Suprapubic skin (tissue), 4 donors: Measurements from ENCODE around the gene TCAP. TPM values are rescaled to one million over a fixed set of nuclear protein-coding genes. Genes with fewer than 3 reads are reported as not detected.
A peak's percentile ranks its signal among the peaks of the same experiment; 100 is the strongest.

Experiments used
- DNase-seq, 2 donors: peaks; one replicate each; pipeline ENCODE4 v3.0.0-alpha.2; 2019; ENCODE audit warnings: low spot score in 2 of 2
- H3K27ac ChIP-seq: fragments of 200-600 bp; sonication (generic); one replicate; pipeline ENCODE4 v1.5.1; 2019
- H3K27me3 ChIP-seq: fragments of 200-600 bp; sonication (generic); one replicate; pipeline ENCODE4 v1.5.1; 2019
- H3K36me3 ChIP-seq: fragments of 200-600 bp; sonication (generic); one replicate; pipeline ENCODE4 v1.5.1; 2019
- H3K4me1 ChIP-seq: fragments of 200-600 bp; sonication (generic); one replicate; pipeline ENCODE4 v1.5.1; 2019
- H3K4me3 ChIP-seq: fragments of 200-600 bp; sonication (generic); one replicate; pipeline ENCODE4 v1.5.1; 2019; ENCODE audit warnings: mild to moderate bottlenecking
- H3K9me3 ChIP-seq: fragments of 200-600 bp; sonication (generic); one replicate; pipeline ENCODE4 v1.5.1; 2019
- CTCF ChIP-seq, 2 donors: fragments of 200-600 bp in 1 of 2; fragments of 450-650 bp in 1 of 2; sonication (generic) in 1 of 2; IDR thresholded peaks; one replicate each; pipeline ENCODE4 v1.5.1; 2016 to 2019; ENCODE audit warnings: antibody characterized with exemption in 2 of 2, mild to moderate bottlenecking in 1 of 2, moderate library complexity in 1 of 2
- EP300 ChIP-seq: sonication (generic); formaldehyde crosslinking; IDR thresholded peaks from one replicate; pipeline ENCODE4 v1.6.1; 2017; ENCODE audit warnings: antibody characterized with exemption
- POLR2A ChIP-seq, 2 donors: fragments of 450-650 bp; IDR thresholded peaks; one replicate each; pipeline ENCODE4 v1.6.1; 2017; ENCODE audit warnings: antibody characterized with exemption in 2 of 2, mild to moderate bottlenecking in 2 of 2, moderate library complexity in 2 of 2
- POLR2AphosphoS5 ChIP-seq, 3 donors: sonication (generic); formaldehyde crosslinking; IDR thresholded peaks; one replicate each; pipeline ENCODE4 v1.6.1; 2017; ENCODE audit warnings: antibody characterized with exemption in 3 of 3
- WGBS: methylation state at CpG from one replicate; pipeline ENCODE4 v1.1.5; 2018; 5-methylcytosine and 5-hydroxymethylcytosine counted together
- total RNA-seq, 4 donors: library from RNA; depleted of rRNA; stranded (reverse); fragments of >200 nt; gene quantifications; one replicate each; pipeline ENCODE4 v1.1.0, GENCODE V29; 2016

Gene TCAP
- total RNA-seq, 4 donors from 2014 or later = 0.57 to 2.4 (median 1.1) TPM; not detected in 1

DNA sequence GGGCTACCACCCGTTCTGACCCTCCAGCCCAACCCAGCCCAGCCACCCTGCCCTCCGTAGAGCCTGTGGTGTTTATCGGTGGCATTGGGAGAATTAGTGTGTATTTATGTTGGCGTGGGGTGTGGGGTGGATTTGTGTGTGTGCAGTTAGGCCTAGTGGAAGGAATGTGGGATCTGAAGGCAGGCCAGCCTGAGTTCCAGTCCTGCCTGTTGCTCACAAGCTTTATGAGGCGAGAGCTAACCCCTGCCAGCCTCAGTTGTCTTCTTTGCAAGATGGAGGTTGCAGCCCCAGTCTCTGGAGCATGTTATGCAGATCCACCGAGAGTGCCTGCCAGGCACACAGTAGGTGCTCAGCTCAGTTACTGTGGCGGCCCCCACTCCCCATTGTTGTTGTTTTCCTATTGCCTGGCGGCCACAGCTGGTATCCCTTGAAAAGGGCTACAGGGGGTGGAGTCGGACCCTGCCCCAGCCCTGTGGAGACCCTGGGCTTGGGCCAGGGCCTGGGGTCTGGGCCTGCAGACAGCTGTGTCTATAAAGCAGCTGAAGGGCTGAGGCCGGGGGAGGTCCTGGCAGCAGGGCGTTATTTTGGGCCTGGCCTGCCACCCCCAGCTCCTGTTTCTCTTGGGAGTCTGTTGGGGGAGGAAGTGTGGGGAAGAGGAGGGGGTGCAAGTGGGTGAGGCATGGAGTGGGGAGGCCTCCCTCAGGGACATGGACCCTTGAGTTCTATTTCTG, 39.8 kb downstream of the TCAP start:
- peaks cover 31% of the 10 kb centered on the region for H3K36me3 ChIP-seq
- H3K27me3 ChIP-seq = no peaks in the 10 kb centered on the region
- TF ChIP-seq POLR2A (IDR thresholded peaks at IDR 0.05) = no peak
- TF ChIP-seq POLR2AphosphoS5 (IDR thresholded peaks at IDR 0.05) = no peak
- peak; percentile 29 to 31 for TF ChIP-seq CTCF (IDR thresholded peaks at IDR 0.05)
- TF ChIP-seq EP300 = no peak
- H3K4me1 ChIP-seq = peaks cover 72% of the 10 kb centered on the region
- peak overlapping the region; percentile 15 for H3K4me3 ChIP-seq
- 49% methylated on average over 11 of the region's 11 CpGs for WGBS
- H3K27ac ChIP-seq = peak overlapping the region; percentile 87
- no peaks in the 10 kb centered on the region for H3K9me3 ChIP-seq
- no peak for DNase-seq

DNA sequence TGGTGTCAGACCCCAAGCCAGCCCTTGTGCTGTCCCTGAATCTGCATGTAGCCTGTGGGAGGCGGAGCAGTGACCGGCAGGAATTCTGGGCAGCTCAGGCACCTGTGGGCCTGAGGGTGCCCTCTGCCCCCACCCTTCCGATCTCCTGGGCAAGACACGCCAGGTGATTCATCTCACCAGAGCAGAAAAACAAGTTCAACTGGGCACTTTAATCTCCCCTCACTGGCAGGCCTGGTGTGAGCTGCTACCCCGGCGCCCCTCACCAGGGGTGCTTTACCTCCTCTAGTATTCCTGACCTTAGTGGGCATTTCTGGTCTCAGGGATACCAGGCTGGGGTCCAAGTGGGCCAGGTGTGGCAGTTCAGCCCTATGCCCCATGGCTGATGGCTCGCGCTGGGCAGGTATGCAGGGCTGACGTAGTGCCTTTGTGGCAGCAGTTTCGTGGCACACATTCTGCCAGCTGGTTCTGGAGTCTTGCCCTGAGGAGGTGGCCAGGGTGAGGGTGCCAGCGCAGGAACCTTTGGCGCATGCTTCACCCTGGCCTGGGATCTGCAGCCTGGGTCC, 40.7 kb downstream of the TCAP start:
- H3K27ac ChIP-seq = peak overlapping the region; percentile 87
- H3K4me1 ChIP-seq = peaks cover 64% of the 10 kb centered on the region
- H3K27me3 ChIP-seq = no peaks in the 10 kb centered on the region
- no peaks in the 10 kb centered on the region for H3K9me3 ChIP-seq
- TF ChIP-seq POLR2AphosphoS5 (IDR thresholded peaks at IDR 0.05) = no peak
- TF ChIP-seq EP300 = no peak
- TF ChIP-seq CTCF (IDR thresholded peaks at IDR 0.05) = no peak
- TF ChIP-seq POLR2A (IDR thresholded peaks at IDR 0.05) = no peak
- no peak for DNase-seq
- H3K36me3 ChIP-seq = peaks cover 40% of the 10 kb centered on the region
- 48% methylated on average over 6 of the region's 12 CpGs for WGBS
- H3K4me3 ChIP-seq = peak overlapping the region; percentile 15

- Histone ChIP-seq H3K9me3 (no peaks in the 10 kb centered on the region), H3K27me3 (no peaks in the 10 kb centered on the region), H3K4me3 (peak overlapping the region; percentile 15), H3K27ac (peak overlapping the region; percentile 87), H3K36me3 (peaks cover 45% of the 10 kb centered on the region), H3K4me1 (peaks cover 58% of the 10 kb centered on the region)
- WGBS = 58% methylated on average over 8 of the region's 8 CpGs
- TF ChIP-seq CTCF (IDR thresholded peaks at IDR 0.05) (no peak), POLR2A (IDR thresholded peaks at IDR 0.05) (no peak)
- no peak for DNase-seq
Measured at GRCh38 chr17:39706383-39706782, 41.2 kb downstream of the TCAP start.

GRCh38 chr17:39706921-39707337, 41.8 kb downstream of the TCAP start:
- H3K36me3 ChIP-seq = peaks cover 51% of the 10 kb centered on the region
- peaks cover 53% of the 10 kb centered on the region for H3K4me1 ChIP-seq
- no peak for DNase-seq
- H3K27ac ChIP-seq = peak overlapping the region; percentile 87
- 90% methylated on average over 4 of the region's 7 CpGs for WGBS
- no peak for TF ChIP-seq CTCF (IDR thresholded peaks at IDR 0.05)
- TF ChIP-seq POLR2AphosphoS5 (IDR thresholded peaks at IDR 0.05) = no peak
- TF ChIP-seq POLR2A (IDR thresholded peaks at IDR 0.05) = no peak
- TF ChIP-seq EP300 = no peak
- H3K9me3 ChIP-seq = no peaks in the 10 kb centered on the region
- H3K27me3 ChIP-seq = no peaks in the 10 kb centered on the region
- peak overlapping the region; percentile 15 for H3K4me3 ChIP-seq

DNA sequence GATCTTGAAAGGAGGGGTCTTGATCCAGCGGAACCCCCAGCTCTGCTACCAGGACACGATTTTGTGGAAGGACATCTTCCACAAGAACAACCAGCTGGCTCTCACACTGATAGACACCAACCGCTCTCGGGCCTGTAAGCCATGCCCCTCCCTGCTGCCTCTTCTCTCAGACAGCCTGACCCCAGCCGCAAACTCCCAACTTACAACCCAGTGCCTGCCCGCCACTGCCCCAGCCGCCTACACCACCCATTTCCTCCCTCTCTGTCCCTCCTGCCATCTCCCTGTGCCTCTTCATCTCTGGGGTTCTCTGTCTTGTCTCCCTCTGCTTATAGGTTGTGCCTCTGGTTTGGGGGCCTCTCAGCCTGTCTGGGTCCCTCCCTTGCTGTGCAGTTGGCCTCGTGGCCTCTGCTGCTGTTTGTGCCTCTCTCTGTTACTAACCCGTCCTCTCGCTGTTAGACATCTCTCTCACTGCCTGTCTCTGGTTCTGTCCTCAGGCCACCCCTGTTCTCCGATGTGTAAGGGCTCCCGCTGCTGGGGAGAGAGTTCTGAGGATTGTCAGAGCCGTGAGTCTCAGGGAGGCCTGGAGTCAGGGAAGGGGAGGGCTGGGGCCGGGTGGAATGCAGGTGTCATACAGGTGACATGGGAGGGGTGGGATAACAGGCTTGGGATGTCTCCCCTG, 44.3 kb downstream of the TCAP start:
- Histone ChIP-seq H3K27ac (no peak overlapping the region), H3K36me3 (peaks cover 69% of the 10 kb centered on the region), H3K4me1 (peaks cover 31% of the 10 kb centered on the region), H3K9me3 (no peaks in the 10 kb centered on the region), H3K27me3 (no peaks in the 10 kb centered on the region), H3K4me3 (no peak overlapping the region)
- DNase-seq = no peak
- TF ChIP-seq POLR2AphosphoS5 (IDR thresholded peaks at IDR 0.05) = no peak
- no peak for TF ChIP-seq CTCF (IDR thresholded peaks at IDR 0.05)
- TF ChIP-seq POLR2A (IDR thresholded peaks at IDR 0.05) = no peak
- no peak for TF ChIP-seq EP300
- 90% methylated on average over 14 of the region's 14 CpGs for WGBS
